HG03095 (cell line): Measurements from ENCODE around the gene SYNDIG1.

Experiments
- ATAC-seq: cut with Tn5 transposase; IDR thresholded peaks from one replicate; pipeline ENCODE4 v1.9.1; 2021; ENCODE audit warnings: moderate library complexity; ENCODE audit not compliant: unreplicated experiment

SYNDIG1 gene

GRCh38 chr20:24627926-24628325 lies 158.5 kb downstream of the SYNDIG1 start:
- ATAC-seq = no peak

- ATAC-seq = no peak
Measured at GRCh38 chr20:24628985-24629384, 159.6 kb downstream of the SYNDIG1 start.

GRCh38 chr20:24629668-24630067 lies 160.2 kb downstream of the SYNDIG1 start:
- no peak for ATAC-seq

- no peak for ATAC-seq
Measured at GRCh38 chr20:24630486-24631172, 161.2 kb downstream of the SYNDIG1 start.

GRCh38 chr20:24631173-24631505 lies 161.7 kb downstream of the SYNDIG1 start:
- no peak for ATAC-seq

GRCh38 chr20:24632581-24632980 lies 163.2 kb downstream of the SYNDIG1 start:
- ATAC-seq = no peak

GRCh38 chr20:24633026-24633425 lies 163.6 kb downstream of the SYNDIG1 start:
- no peak for ATAC-seq

- no peak for ATAC-seq
Measured at GRCh38 chr20:24633521-24633920, 164.1 kb downstream of the SYNDIG1 start.

- ATAC-seq = no peak
Measured at GRCh38 chr20:24634855-24635254, 165.4 kb downstream of the SYNDIG1 start.

GRCh38 chr20:24636626-24637025 lies 167.2 kb downstream of the SYNDIG1 start:
- ATAC-seq = no peak

- ATAC-seq = no peak
Measured at GRCh38 chr20:24637087-24637486, 167.7 kb downstream of the SYNDIG1 start.

- ATAC-seq = no peak
Measured at GRCh38 chr20:24637941-24638340, 168.5 kb downstream of the SYNDIG1 start.

GRCh38 chr20:24638591-24639548 lies 169.4 kb downstream of the SYNDIG1 start:
- no peak for ATAC-seq

GRCh38 chr20:24640276-24640675 lies 170.8 kb downstream of the SYNDIG1 start:
- no peak for ATAC-seq

GRCh38 chr20:24640686-24641085 lies 171.3 kb downstream of the SYNDIG1 start:
- ATAC-seq = no peak

GRCh38 chr20:24643731-24644626 lies 174.6 kb downstream of the SYNDIG1 start:
- ATAC-seq = no peak

GRCh38 chr20:24646321-24646720 lies 176.9 kb downstream of the SYNDIG1 start:
- ATAC-seq = no peak

- no peak for ATAC-seq
Measured at GRCh38 chr20:24647713-24648112, 178.3 kb downstream of the SYNDIG1 start.

- no peak for ATAC-seq
Measured at GRCh38 chr20:24648481-24648880, 179.1 kb downstream of the SYNDIG1 start.

- no peak for ATAC-seq
Measured at GRCh38 chr20:24648919-24649318, 179.5 kb downstream of the SYNDIG1 start.
